Natural killer cell treated with Interleukin-12 subunit alpha and Interleukin-12 subunit beta and Interleukin-15 and Interleukin-18, amount 100 ng/mL, for 72 hours (primary cell): ENCODE data around the gene EDDM13. TPM values are rescaled to one million over a fixed set of nuclear protein-coding genes. Genes with fewer than 3 reads are reported as not detected.

ENCODE experiments used
- ATAC-seq, 2 donors: fragments of 150-1000 bp; cut with Tn5 transposase in 1 of 2; sonication (Bioruptor Pico), chemical (Tn5 transposase) in 1 of 2; 2 replicates each; pipeline ENCODE4 v1.10.0; 2021
- DNase-seq: peaks from one replicate; pipeline ENCODE4 v3.0.0; 2022; ENCODE audit warnings: low spot score
- H3K27ac Mint-ChIP-seq, 2 donors: 1 replicate in 1 of 2; 2 replicates in 1 of 2; pipeline ENCODE4 v1.8.0; 2022; ENCODE audit warnings: mixed read lengths in 2 of 2, mild to moderate bottlenecking in 1 of 2, moderate library complexity in 1 of 2
- H3K27me3 Mint-ChIP-seq, 2 donors: 1 replicate in 1 of 2; 2 replicates in 1 of 2; pipeline ENCODE4 v1.8.0; 2022; ENCODE audit warnings: mixed read lengths in 2 of 2
- H3K36me3 Mint-ChIP-seq: one replicate; pipeline ENCODE4 v1.8.0; 2022; ENCODE audit warnings: mixed read lengths
- H3K4me1 Mint-ChIP-seq, 2 donors: 1 replicate in 1 of 2; 2 replicates in 1 of 2; pipeline ENCODE4 v1.8.0; 2022; ENCODE audit warnings: low read depth in 2 of 2, mixed read lengths in 2 of 2, mild to moderate bottlenecking in 1 of 2
- H3K4me3 Mint-ChIP-seq: one replicate; pipeline ENCODE4 v1.8.0; 2022; ENCODE audit warnings: mixed read lengths
- H3K9me3 Mint-ChIP-seq: 2 replicates; pipeline ENCODE4 v1.8.0; 2022; ENCODE audit warnings: mixed read lengths
- total RNA-seq, 2 donors: library from RNA; stranded (reverse); gene quantifications; one replicate each; pipeline ENCODE4 v1.2.3, GENCODE V29; 2022

The EDDM13 gene
- total RNA-seq, 2 donors from 2014 or later, result 1.8 to 4.2 TPM

DNA sequence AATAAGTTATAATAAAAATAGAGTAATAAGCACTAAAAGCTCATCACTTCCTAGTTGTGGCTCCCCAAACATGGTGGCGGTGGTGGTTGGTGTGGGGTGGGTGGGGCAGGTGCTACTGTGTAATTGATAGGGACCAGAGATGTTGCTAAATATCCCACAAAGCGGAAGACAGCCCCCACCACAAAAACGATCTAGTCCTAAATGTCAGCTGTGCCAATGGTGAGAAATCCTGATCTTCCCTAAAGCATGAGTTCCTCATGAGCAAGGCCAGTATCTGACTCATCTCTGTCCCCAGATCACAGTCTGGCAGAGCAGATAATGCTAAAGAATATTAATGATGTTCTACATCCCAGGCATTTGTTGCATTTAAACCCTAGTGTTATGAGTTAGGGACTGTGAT lies 1.9 kb upstream of the EDDM13 start:
- no peak overlapping the region for H3K27ac Mint-ChIP-seq
- H3K4me3 Mint-ChIP-seq, result no peak overlapping the region
- no peaks in the 10 kb centered on the region for H3K36me3 Mint-ChIP-seq
- peaks cover 4 to 7% of the 10 kb centered on the region in 2 donors for H3K4me1 Mint-ChIP-seq
- H3K9me3 Mint-ChIP-seq, result no peaks in the 10 kb centered on the region
- DNase-seq (no peak), ATAC-seq (no peak)
- H3K27me3 Mint-ChIP-seq, result no peaks in the 10 kb centered on the region

GRCh38 chr19:56271151-56271550 lies 1.4 kb upstream of the EDDM13 start:
- Mint-ChIP-seq H3K4me3 (no peak overlapping the region), H3K9me3 (no peaks in the 10 kb centered on the region), H3K27me3 (no peaks in the 10 kb centered on the region), H3K4me1 (peaks cover 4 to 7% of the 10 kb centered on the region in 2 donors), H3K27ac (no peak overlapping the region), H3K36me3 (no peaks in the 10 kb centered on the region)
- DNase-seq, result no peak
- no peak for ATAC-seq

DNA sequence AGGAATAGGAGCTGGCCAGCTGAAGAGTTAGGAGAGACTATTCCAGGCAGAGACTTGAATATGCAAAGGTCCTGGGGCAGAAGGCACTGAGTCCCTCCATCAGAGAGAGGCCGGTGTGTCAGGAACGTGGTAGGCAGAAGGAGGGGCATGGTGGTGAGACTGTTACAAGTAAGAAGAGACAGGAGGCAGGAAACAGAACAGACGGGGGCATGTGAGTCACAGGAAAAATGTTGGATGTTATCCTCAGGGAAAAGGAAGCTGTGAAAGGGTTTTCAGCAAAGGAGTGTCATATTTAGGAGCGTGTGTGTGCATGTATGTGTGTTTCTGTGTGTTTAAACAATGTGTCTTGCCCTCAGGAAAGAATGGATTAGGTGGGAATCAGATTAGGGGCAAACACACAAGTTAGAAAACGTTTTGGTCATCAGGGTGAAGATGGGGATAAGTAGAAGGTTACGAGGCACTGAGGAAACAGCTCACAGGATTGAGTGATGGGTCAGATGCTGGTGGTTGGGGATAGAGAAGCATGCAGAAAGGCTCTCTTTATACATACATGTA lies 1.1 kb downstream of the EDDM13 start:
- H3K36me3 Mint-ChIP-seq, result no peaks in the 10 kb centered on the region
- ATAC-seq (no peak), DNase-seq (no peak)
- H3K27ac Mint-ChIP-seq, result no peak overlapping the region
- H3K4me1 Mint-ChIP-seq, result peaks cover 4 to 7% of the 10 kb centered on the region in 2 donors
- no peaks in the 10 kb centered on the region for H3K9me3 Mint-ChIP-seq
- no peaks in the 10 kb centered on the region for H3K27me3 Mint-ChIP-seq
- H3K4me3 Mint-ChIP-seq, result no peak overlapping the region

GRCh38 chr19:56282809-56283208 lies 10.3 kb downstream of the EDDM13 start:
- Mint-ChIP-seq H3K4me1 (no peaks in the 10 kb centered on the region), H3K9me3 (no peaks in the 10 kb centered on the region), H3K36me3 (no peaks in the 10 kb centered on the region), H3K27ac (no peak overlapping the region), H3K4me3 (no peak overlapping the region), H3K27me3 (no peaks in the 10 kb centered on the region)
- no peak for DNase-seq
- no peak for ATAC-seq

GRCh38 chr19:56284746-56285145 lies 12.2 kb downstream of the EDDM13 start:
- ATAC-seq, result no peak
- Mint-ChIP-seq H3K27me3 (no peaks in the 10 kb centered on the region), H3K27ac (no peak overlapping the region), H3K9me3 (no peaks in the 10 kb centered on the region), H3K4me3 (no peak overlapping the region), H3K36me3 (no peaks in the 10 kb centered on the region), H3K4me1 (no peaks in the 10 kb centered on the region)
- DNase-seq, result no peak

- peaks cover 6% of the 10 kb centered on the region for H3K36me3 Mint-ChIP-seq
- H3K27me3 Mint-ChIP-seq, result no peaks in the 10 kb centered on the region
- no peaks in the 10 kb centered on the region for H3K9me3 Mint-ChIP-seq
- no peak for DNase-seq
- H3K4me1 Mint-ChIP-seq, result no peaks in the 10 kb centered on the region
- H3K4me3 Mint-ChIP-seq, result no peak overlapping the region
- H3K27ac Mint-ChIP-seq, result no peak overlapping the region
- no peak for ATAC-seq
These were observed 17.6 kb downstream of the EDDM13 start for GRCh38 chr19:56290104-56290503.

- no peak overlapping the region for H3K4me3 Mint-ChIP-seq
- DNase-seq (no peak), ATAC-seq (no peak)
- no peaks in the 10 kb centered on the region for H3K4me1 Mint-ChIP-seq
- H3K36me3 Mint-ChIP-seq, result peaks cover 6% of the 10 kb centered on the region
- no peak overlapping the region for H3K27ac Mint-ChIP-seq
- no peaks in the 10 kb centered on the region for H3K27me3 Mint-ChIP-seq
- no peaks in the 10 kb centered on the region for H3K9me3 Mint-ChIP-seq
These were observed 19.3 kb downstream of the EDDM13 start for GRCh38 chr19:56291867-56292266.

DNA sequence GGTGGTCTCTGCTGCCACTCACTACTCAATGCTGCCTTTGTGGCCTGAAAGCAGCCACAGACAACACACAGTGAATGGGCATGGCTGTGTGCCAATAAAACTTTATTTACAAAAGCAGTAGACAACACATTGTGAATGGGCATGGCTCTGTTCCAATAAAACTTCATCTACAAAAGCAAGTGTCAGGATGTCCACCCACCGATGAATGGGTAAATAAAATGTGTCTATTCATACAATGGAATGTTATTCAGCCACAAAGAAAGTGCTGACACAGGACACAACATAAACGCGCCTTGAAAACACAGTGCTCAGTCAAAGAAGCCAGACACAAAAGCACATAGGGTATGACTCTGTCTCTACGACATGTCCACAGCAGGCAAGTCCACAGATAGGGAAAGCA lies 22.0 kb downstream of the EDDM13 start:
- H3K36me3 Mint-ChIP-seq, result peaks cover 6% of the 10 kb centered on the region
- DNase-seq, result no peak
- H3K27me3 Mint-ChIP-seq, result no peaks in the 10 kb centered on the region
- H3K27ac Mint-ChIP-seq, result no peak overlapping the region
- no peak for ATAC-seq
- H3K4me3 Mint-ChIP-seq, result no peak overlapping the region
- H3K4me1 Mint-ChIP-seq, result no peaks in the 10 kb centered on the region
- no peaks in the 10 kb centered on the region for H3K9me3 Mint-ChIP-seq

GRCh38 chr19:56295531-56296455 lies 23.2 kb downstream of the EDDM13 start:
- DNase-seq (no peak), ATAC-seq (no peak)
- no peaks in the 10 kb centered on the region for H3K9me3 Mint-ChIP-seq
- no peaks in the 10 kb centered on the region for H3K27me3 Mint-ChIP-seq
- no peak overlapping the region for H3K4me3 Mint-ChIP-seq
- peaks cover 6% of the 10 kb centered on the region for H3K36me3 Mint-ChIP-seq
- no peak overlapping the region for H3K27ac Mint-ChIP-seq
- peaks cover 2 to 3% of the 10 kb centered on the region in 2 donors for H3K4me1 Mint-ChIP-seq

DNA sequence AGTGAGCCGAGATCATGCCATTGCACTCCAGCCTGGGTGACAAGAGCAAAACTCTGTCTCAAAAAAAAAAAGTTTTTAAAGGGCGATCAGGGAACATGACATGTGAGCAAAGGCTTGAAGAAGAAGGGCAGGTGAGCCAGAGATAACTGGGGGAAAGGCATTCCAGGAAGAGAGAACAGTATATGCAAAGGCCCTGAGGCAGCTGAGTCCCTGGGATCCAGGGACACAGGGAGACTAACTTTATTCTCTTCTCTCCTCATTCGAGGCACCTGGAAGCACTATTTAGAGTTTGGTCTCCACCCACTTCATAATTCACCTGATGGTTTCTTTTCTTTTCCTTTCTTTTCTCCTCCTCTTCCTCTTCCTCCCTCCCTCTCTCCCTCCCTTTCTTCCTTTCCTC lies 24.5 kb downstream of the EDDM13 start:
- no peak for DNase-seq
- peaks cover 11 to 13% of the 10 kb centered on the region in 2 donors for H3K4me1 Mint-ChIP-seq
- peaks cover 5% of the 10 kb centered on the region for H3K9me3 Mint-ChIP-seq
- no peaks in the 10 kb centered on the region for H3K27me3 Mint-ChIP-seq
- H3K36me3 Mint-ChIP-seq, result peaks cover 6% of the 10 kb centered on the region
- H3K27ac Mint-ChIP-seq, result no peak overlapping the region
- H3K4me3 Mint-ChIP-seq, result no peak overlapping the region
- ATAC-seq, result no peak

DNA sequence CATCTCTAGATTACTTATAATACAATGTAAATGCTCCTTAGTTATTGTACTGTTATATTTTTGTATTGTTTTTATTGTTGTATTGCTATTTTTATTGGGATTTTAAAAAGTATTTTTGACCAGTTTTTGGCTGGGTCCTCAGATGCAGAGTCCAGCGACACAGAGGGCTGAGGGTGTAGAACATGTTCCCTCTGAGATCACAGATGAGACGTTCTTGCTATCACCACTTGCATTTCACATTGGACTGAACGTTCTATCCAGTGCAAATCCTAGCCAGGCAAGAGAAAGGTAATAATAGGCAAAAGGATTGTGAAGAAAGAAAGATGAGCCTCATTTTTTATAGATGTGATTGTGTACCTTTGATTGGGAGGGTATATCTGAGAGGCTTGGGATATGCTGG lies 27.1 kb downstream of the EDDM13 start:
- peaks cover 20 to 22% of the 10 kb centered on the region in 2 donors for H3K4me1 Mint-ChIP-seq
- H3K4me3 Mint-ChIP-seq, result no peak overlapping the region
- no peak for ATAC-seq
- no peaks in the 10 kb centered on the region for H3K36me3 Mint-ChIP-seq
- H3K27me3 Mint-ChIP-seq, result no peaks in the 10 kb centered on the region
- DNase-seq, result no peak
- peaks cover 5% of the 10 kb centered on the region for H3K9me3 Mint-ChIP-seq
- no peak overlapping the region for H3K27ac Mint-ChIP-seq

DNA sequence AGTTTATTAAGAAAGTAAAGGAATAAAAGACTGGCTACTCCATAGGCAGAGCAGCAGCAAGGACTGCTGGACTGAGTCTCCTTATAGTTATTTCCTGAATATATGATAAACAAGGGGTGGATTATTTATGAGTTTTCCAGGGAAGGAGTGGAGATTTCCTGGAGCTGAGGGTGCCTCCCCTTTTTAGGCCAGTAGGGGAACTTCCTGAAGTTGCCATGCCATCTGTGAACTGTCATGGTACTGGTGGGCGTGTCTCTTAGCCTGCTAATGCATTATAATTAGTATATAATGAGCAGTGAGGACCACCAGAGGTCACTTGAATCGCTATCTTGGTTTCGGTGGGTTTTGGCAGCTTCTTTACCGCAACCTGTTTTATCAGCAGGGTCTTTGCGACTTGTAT lies 28.6 kb downstream of the EDDM13 start:
- H3K36me3 Mint-ChIP-seq, result peaks cover 6% of the 10 kb centered on the region
- no peaks in the 10 kb centered on the region for H3K27me3 Mint-ChIP-seq
- peaks cover 5% of the 10 kb centered on the region for H3K9me3 Mint-ChIP-seq
- H3K4me3 Mint-ChIP-seq, result peak overlapping the region; percentile 64
- DNase-seq (no peak), ATAC-seq (no peak)
- H3K27ac Mint-ChIP-seq, result peak overlapping the region; percentile 78 to 93
- H3K4me1 Mint-ChIP-seq, result peaks cover 20 to 22% of the 10 kb centered on the region in 2 donors

- peak in 1 of 2 donors; percentile 46 for ATAC-seq
- peak overlapping the region; percentile 70 for H3K4me3 Mint-ChIP-seq
- DNase-seq, result peak; percentile 64
These were observed 29.5 kb downstream of the EDDM13 start for GRCh38 chr19:56301886-56302620.

DNA sequence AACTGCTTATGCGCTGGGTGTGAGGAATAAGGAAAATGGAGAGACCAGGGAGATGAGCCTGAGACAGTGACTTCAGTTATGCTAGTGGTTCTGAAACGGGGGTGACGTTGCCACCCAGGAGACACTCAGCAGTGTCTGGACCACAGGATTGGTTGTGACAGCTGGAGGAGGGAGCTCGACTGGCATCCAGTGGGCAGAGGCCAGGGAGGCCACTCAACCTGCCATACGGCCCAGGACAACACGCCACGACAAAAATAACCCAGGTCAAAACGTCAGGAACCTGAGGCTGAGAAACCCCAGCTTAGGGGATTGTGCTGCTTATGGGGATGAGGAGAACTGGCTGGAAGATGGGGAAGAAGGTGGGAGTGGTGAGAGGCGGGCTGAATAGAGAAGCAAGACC lies 31.7 kb downstream of the EDDM13 start:
- Mint-ChIP-seq H3K36me3 (peaks cover 6% of the 10 kb centered on the region), H3K4me1 (peaks cover 25% of the 10 kb centered on the region in 2 donors), H3K9me3 (peaks cover 5% of the 10 kb centered on the region), H3K27ac (peak overlapping the region in 1 of 2 donors; percentile 93), H3K4me3 (no peak overlapping the region), H3K27me3 (no peaks in the 10 kb centered on the region)
- DNase-seq (no peak), ATAC-seq (no peak)

More at GRCh38 chr19:56301886-56302620, 29.5 kb downstream of the EDDM13 start:
- H3K27me3 Mint-ChIP-seq, result no peaks in the 10 kb centered on the region
- peaks cover 5% of the 10 kb centered on the region for H3K9me3 Mint-ChIP-seq
- peak overlapping the region; percentile 78 to 93 for H3K27ac Mint-ChIP-seq
- H3K4me1 Mint-ChIP-seq, result peaks cover 20 to 22% of the 10 kb centered on the region in 2 donors
- H3K36me3 Mint-ChIP-seq, result peaks cover 6% of the 10 kb centered on the region
